Activated CD4-positive, alpha-beta T cell treated with anti-CD3 and anti-CD28 coated beads, Interleukin-2, amount 50 U/mL, for 48 hours (primary cell): ENCODE results near the gene FNDC11.

Experiments
- DNase-seq, 2 experiments: peaks; one replicate each; pipeline ENCODE4 v3.0.0-alpha.2; 2020

FNDC11 gene

GRCh38 chr20:63585616-63586565 lies 31.9 kb downstream of the FNDC11 start:
- no peak for DNase-seq

- DNase-seq: no peak
Measured at GRCh38 chr20:63586797-63587196, 32.8 kb downstream of the FNDC11 start.

GRCh38 chr20:63587256-63587655 lies 33.3 kb downstream of the FNDC11 start:
- no peak for DNase-seq

GRCh38 chr20:63587776-63588591 lies 34.0 kb downstream of the FNDC11 start:
- no peak for DNase-seq

GRCh38 chr20:63588641-63589041 lies 34.7 kb downstream of the FNDC11 start:
- DNase-seq: no peak

- no peak for DNase-seq
Measured at GRCh38 chr20:63589261-63590217, 35.6 kb downstream of the FNDC11 start.

- no peak for DNase-seq
Measured at GRCh38 chr20:63590218-63591146, 36.5 kb downstream of the FNDC11 start.

GRCh38 chr20:63591147-63591533 lies 37.2 kb downstream of the FNDC11 start:
- no peak for DNase-seq

- DNase-seq: no peak
Measured at GRCh38 chr20:63591786-63592355, 37.9 kb downstream of the FNDC11 start.

- DNase-seq: no peak
Measured at GRCh38 chr20:63592661-63593060, 38.7 kb downstream of the FNDC11 start.

- DNase-seq: no peak
Measured at GRCh38 chr20:63594043-63594561, 40.1 kb downstream of the FNDC11 start.

GRCh38 chr20:63595416-63596127 lies 41.6 kb downstream of the FNDC11 start:
- no peak for DNase-seq

- no peak for DNase-seq
Measured at GRCh38 chr20:63596423-63596822, 42.5 kb downstream of the FNDC11 start.

- DNase-seq: no peak
Measured at GRCh38 chr20:63597651-63598478, 43.9 kb downstream of the FNDC11 start.

- no peak for DNase-seq
Measured at GRCh38 chr20:63598479-63599395, 44.8 kb downstream of the FNDC11 start.

GRCh38 chr20:63599396-63600050 lies 45.6 kb downstream of the FNDC11 start:
- DNase-seq: no peak

- peak in 1 of 2 experiments; percentile 16 for DNase-seq
Measured at GRCh38 chr20:63601679-63602078, 47.7 kb downstream of the FNDC11 start.
